Measurements from ENCODE around the gene ANK3. TPM values are rescaled to one million over a fixed set of nuclear protein-coding genes. Genes with fewer than 3 reads are reported as not detected.

Gene ANK3
- total and polyA plus RNA-seq, 2 donors (not counting 1 experiment from before 2014, with no cell fraction given): 0.50 to 0.79 TPM

- Histone ChIP-seq H2AFZ (ENCODE audit: low read length) (no peak overlapping the region), H3K36me3 (ENCODE audit: control insufficient read depth, insufficient read depth, low read length) (no peaks in the 10 kb centered on the region), H3K9ac (ENCODE audit: insufficient read depth, low read length) (no peak overlapping the region), H3K4me3 (replicated peaks in 1 of 4; ENCODE audit: control extremely low read depth in 1 of 4, insufficient read depth in 1 of 4, low read depth in 3 of 4, low read length in 4 of 4) (no peak overlapping the region), H3K4me1 (ENCODE audit: control insufficient read depth, extremely low read depth, insufficient read depth, low read length) (no peaks in the 10 kb centered on the region), H4K20me1 (ENCODE audit: control insufficient read depth, extremely low read depth, insufficient read depth, low read length) (no peaks in the 10 kb centered on the region), H3K9me3 (ENCODE audit: control insufficient read depth, insufficient read depth, low read depth, low read length) (no peaks in the 10 kb centered on the region), H3K79me2 (ENCODE audit: control insufficient read depth, insufficient read depth, low read length) (no peaks in the 10 kb centered on the region), H3K27me3 (ENCODE audit: control insufficient read depth, insufficient read depth, low read length) (no peaks in the 10 kb centered on the region), H3K4me2 (ENCODE audit: extremely low read depth, insufficient read depth, low read length) (no peak overlapping the region), H3K27ac (ENCODE audit: insufficient read depth, low read length) (no peak overlapping the region)
- TF ChIP-seq EZH2 (IDR thresholded peaks at IDR 0.05; ENCODE audit: low read length, missing control alignments): no peak
- TF ChIP-seq, protein P1, sequence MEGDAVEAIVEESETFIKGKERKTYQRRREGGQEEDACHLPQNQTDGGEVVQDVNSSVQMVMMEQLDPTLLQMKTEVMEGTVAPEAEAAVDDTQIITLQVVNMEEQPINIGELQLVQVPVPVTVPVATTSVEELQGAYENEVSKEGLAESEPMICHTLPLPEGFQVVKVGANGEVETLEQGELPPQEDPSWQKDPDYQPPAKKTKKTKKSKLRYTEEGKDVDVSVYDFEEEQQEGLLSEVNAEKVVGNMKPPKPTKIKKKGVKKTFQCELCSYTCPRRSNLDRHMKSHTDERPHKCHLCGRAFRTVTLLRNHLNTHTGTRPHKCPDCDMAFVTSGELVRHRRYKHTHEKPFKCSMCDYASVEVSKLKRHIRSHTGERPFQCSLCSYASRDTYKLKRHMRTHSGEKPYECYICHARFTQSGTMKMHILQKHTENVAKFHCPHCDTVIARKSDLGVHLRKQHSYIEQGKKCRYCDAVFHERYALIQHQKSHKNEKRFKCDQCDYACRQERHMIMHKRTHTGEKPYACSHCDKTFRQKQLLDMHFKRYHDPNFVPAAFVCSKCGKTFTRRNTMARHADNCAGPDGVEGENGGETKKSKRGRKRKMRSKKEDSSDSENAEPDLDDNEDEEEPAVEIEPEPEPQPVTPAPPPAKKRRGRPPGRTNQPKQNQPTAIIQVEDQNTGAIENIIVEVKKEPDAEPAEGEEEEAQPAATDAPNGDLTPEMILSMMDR (conservative IDR thresholded peaks at IDR 0.05 in 1 of 2, IDR thresholded peaks at IDR 0.05 in 1 of 2; ENCODE audit: low read depth in 1 of 2, low read length in 2 of 2): no peak
- DNase-seq (ENCODE audit: low read depth in 2 of 2): no peak
Observed at GRCh38 chr10:60200682-60201053, 189.0 kb downstream of the ANK3 start.

DNA sequence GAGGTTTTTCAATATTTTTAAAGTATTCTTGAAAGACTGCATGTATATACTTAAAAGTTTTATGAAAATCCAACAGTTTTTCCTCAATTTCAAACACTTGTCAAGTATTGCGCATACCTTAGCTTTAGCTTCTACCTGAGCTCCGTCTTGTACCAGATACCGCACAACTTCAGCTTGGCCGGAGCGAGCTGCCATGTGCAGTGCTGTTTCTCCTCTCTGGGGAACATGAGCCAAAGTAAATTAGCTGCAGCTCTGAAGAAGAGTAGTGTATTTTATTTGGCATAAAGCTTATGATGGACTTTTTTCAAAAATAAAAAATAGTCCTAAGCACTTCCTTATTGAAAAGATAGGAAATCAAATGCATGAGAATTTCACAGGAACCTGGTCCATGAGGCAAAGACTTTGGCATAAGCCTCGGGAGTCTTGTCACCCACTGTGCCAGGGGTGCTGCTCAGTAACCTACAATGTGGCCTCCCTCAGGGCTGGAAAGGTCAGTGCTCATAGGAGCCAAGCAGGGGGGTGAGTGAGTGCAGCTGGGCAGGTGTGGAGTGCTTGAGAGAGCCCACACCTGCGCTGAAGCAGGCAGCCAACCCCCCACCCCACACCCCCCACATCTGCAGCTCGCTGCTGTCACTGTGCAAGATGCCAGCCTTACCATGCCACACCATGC is 189.5 kb downstream of the ANK3 start:
- Histone ChIP-seq H3K9ac (ENCODE audit: insufficient read depth, low read length) (no peak overlapping the region), H3K9me3 (ENCODE audit: control insufficient read depth, insufficient read depth, low read depth, low read length) (no peaks in the 10 kb centered on the region), H3K4me3 (replicated peaks in 1 of 4; ENCODE audit: control extremely low read depth in 1 of 4, insufficient read depth in 1 of 4, low read depth in 3 of 4, low read length in 4 of 4) (no peak overlapping the region), H3K36me3 (ENCODE audit: control insufficient read depth, insufficient read depth, low read length) (no peaks in the 10 kb centered on the region), H3K27me3 (ENCODE audit: control insufficient read depth, insufficient read depth, low read length) (no peaks in the 10 kb centered on the region), H3K4me1 (ENCODE audit: control insufficient read depth, extremely low read depth, insufficient read depth, low read length) (no peaks in the 10 kb centered on the region), H3K4me2 (ENCODE audit: extremely low read depth, insufficient read depth, low read length) (no peak overlapping the region), H3K79me2 (ENCODE audit: control insufficient read depth, insufficient read depth, low read length) (no peaks in the 10 kb centered on the region), H4K20me1 (ENCODE audit: control insufficient read depth, extremely low read depth, insufficient read depth, low read length) (no peaks in the 10 kb centered on the region), H3K27ac (ENCODE audit: insufficient read depth, low read length) (no peak overlapping the region), H2AFZ (ENCODE audit: low read length) (no peak overlapping the region)
- DNase-seq (ENCODE audit: low read depth in 2 of 2): no peak
- no peak for TF ChIP-seq EZH2 (IDR thresholded peaks at IDR 0.05; ENCODE audit: low read length, missing control alignments)
- TF ChIP-seq, protein P1 (conservative IDR thresholded peaks at IDR 0.05 in 1 of 2, IDR thresholded peaks at IDR 0.05 in 1 of 2; ENCODE audit: low read depth in 1 of 2, low read length in 2 of 2): no peak

GRCh38 chr10:60197206-60197605 is 192.5 kb downstream of the ANK3 start:
- no peaks in the 10 kb centered on the region for H3K9me3 ChIP-seq (ENCODE audit: control insufficient read depth, insufficient read depth, low read depth, low read length)
- no peak for DNase-seq (ENCODE audit: low read depth in 2 of 2)

More at GRCh38 chr10:60197206-60197605, 192.5 kb downstream of the ANK3 start:
- Histone ChIP-seq H3K27me3 (ENCODE audit: control insufficient read depth, insufficient read depth, low read length) (no peaks in the 10 kb centered on the region), H3K9ac (ENCODE audit: insufficient read depth, low read length) (no peak overlapping the region), H3K4me3 (replicated peaks in 1 of 4; ENCODE audit: control extremely low read depth in 1 of 4, insufficient read depth in 1 of 4, low read depth in 3 of 4, low read length in 4 of 4) (no peak overlapping the region), H2AFZ (ENCODE audit: low read length) (no peak overlapping the region), H3K4me2 (ENCODE audit: extremely low read depth, insufficient read depth, low read length) (no peak overlapping the region), H3K4me1 (ENCODE audit: control insufficient read depth, extremely low read depth, insufficient read depth, low read length) (no peaks in the 10 kb centered on the region), H3K79me2 (ENCODE audit: control insufficient read depth, insufficient read depth, low read length) (no peaks in the 10 kb centered on the region), H4K20me1 (ENCODE audit: control insufficient read depth, extremely low read depth, insufficient read depth, low read length) (no peaks in the 10 kb centered on the region), H3K27ac (ENCODE audit: insufficient read depth, low read length) (no peak overlapping the region), H3K36me3 (ENCODE audit: control insufficient read depth, insufficient read depth, low read length) (no peaks in the 10 kb centered on the region)
- TF ChIP-seq EZH2 (IDR thresholded peaks at IDR 0.05; ENCODE audit: low read length, missing control alignments): no peak
- TF ChIP-seq, protein P1 (conservative IDR thresholded peaks at IDR 0.05 in 1 of 2, IDR thresholded peaks at IDR 0.05 in 1 of 2; ENCODE audit: low read depth in 1 of 2, low read length in 2 of 2): no peak

All from fibroblast of lung (primary cell).